Measurements from ENCODE around the gene MRPL49. TPM values are rescaled to one million over a fixed set of nuclear protein-coding genes. Genes with fewer than 3 reads are reported as not detected.

The MRPL49 gene
- polyA plus RNA-seq, 1 donor from 2014 or later, result 80.5 TPM

- Histone ChIP-seq H3K9ac (ENCODE audit: low read length) (peak overlapping the region; percentile 97), H3K36me3 (ENCODE audit: insufficient read depth, low read length) (peaks cover 10% of the 10 kb centered on the region), H3K9me3 (ENCODE audit: low read length) (no peaks in the 10 kb centered on the region), H2AFZ (ENCODE audit: low read depth, low read length) (no peak overlapping the region), H3K27me3 (ENCODE audit: insufficient read depth, low read depth, low read length) (no peaks in the 10 kb centered on the region), H3F3A (ENCODE audit: insufficient read depth, low read length, poor library complexity, severe bottlenecking) (no peaks in the 10 kb centered on the region), H4K20me1 (ENCODE audit: insufficient read depth) (no peaks in the 10 kb centered on the region), H3K9me2 (ENCODE audit: insufficient read depth, low read length) (no peaks in the 10 kb centered on the region), H3K4me3 (ENCODE audit: low read length) (peak overlapping the region; percentile 73), H3K79me2 (replicated peaks; ENCODE audit: insufficient read depth, low read length) (peaks cover 31% of the 10 kb centered on the region), H3K27ac (ENCODE audit: low read length) (peak overlapping the region; percentile 91), H3K4me2 (ENCODE audit: low read length) (peak overlapping the region; percentile 98)
- no peak for TF ChIP-seq REST (IDR thresholded peaks at IDR 0.05; ENCODE audit: borderline replicate concordance)
- TF ChIP-seq POLR2AphosphoS5 (IDR thresholded peaks at IDR 0.05), result no peak
- no peak for TF ChIP-seq MXI1 (conservative IDR thresholded peaks at IDR 0.05; ENCODE audit: poor library complexity, severe bottlenecking)
- no peak for TF ChIP-seq RAD21 (conservative IDR thresholded peaks at IDR 0.05)
- no peak for TF ChIP-seq SMC3 (conservative IDR thresholded peaks at IDR 0.05; ENCODE audit: poor library complexity)
- TF ChIP-seq CTCF (IDR thresholded peaks at IDR 0.05; ENCODE audit: poor library complexity, severe bottlenecking), result no peak
- TF ChIP-seq TAF1 (IDR thresholded peaks at IDR 0.05; ENCODE audit: low read depth), result no peak
- no peak for TF ChIP-seq EP300 (conservative IDR thresholded peaks at IDR 0.05; ENCODE audit: poor library complexity, severe bottlenecking)
- TF ChIP-seq EZH2 (IDR thresholded peaks at IDR 0.05; ENCODE audit: borderline replicate concordance, insufficient read depth, low read length, poor library complexity, severe bottlenecking), result no peak
Measured at GRCh38 chr11:65121447-65121864, 665 bp upstream of the MRPL49 start.

GRCh38 chr11:65124480-65125196 is 2.5 kb downstream of the MRPL49 start:
- Histone ChIP-seq H3K9me3 (ENCODE audit: low read length) (no peaks in the 10 kb centered on the region), H3K27ac (ENCODE audit: low read length) (no peak overlapping the region), H4K20me1 (ENCODE audit: insufficient read depth) (no peaks in the 10 kb centered on the region), H3K27me3 (ENCODE audit: insufficient read depth, low read depth, low read length) (no peaks in the 10 kb centered on the region), H3K79me2 (replicated peaks; ENCODE audit: insufficient read depth, low read length) (peaks cover 31% of the 10 kb centered on the region), H3K4me2 (ENCODE audit: low read length) (no peak overlapping the region), H2AFZ (ENCODE audit: low read depth, low read length) (no peak overlapping the region), H3K4me3 (ENCODE audit: low read length) (no peak overlapping the region), H3F3A (ENCODE audit: insufficient read depth, low read length, poor library complexity, severe bottlenecking) (no peaks in the 10 kb centered on the region), H3K9me2 (ENCODE audit: insufficient read depth, low read length) (no peaks in the 10 kb centered on the region), H3K9ac (ENCODE audit: low read length) (no peak overlapping the region), H3K36me3 (ENCODE audit: insufficient read depth, low read length) (peaks cover 10% of the 10 kb centered on the region)
- no peak for TF ChIP-seq SMC3 (conservative IDR thresholded peaks at IDR 0.05; ENCODE audit: poor library complexity)
- TF ChIP-seq RAD21 (conservative IDR thresholded peaks at IDR 0.05), result no peak
- no peak for TF ChIP-seq MXI1 (conservative IDR thresholded peaks at IDR 0.05; ENCODE audit: poor library complexity, severe bottlenecking)
